CD4-positive, alpha-beta T cell (primary cell): ENCODE results near the gene EMILIN3. TPM values are rescaled to one million over a fixed set of nuclear protein-coding genes. Genes with fewer than 3 reads are reported as not detected.

Source experiments
- ATAC-seq: fragments of 200-7000 bp; cut with Tn5 transposase; one replicate; pipeline ENCODE4 v1.10.0; 2022; ENCODE audit warnings: mild to moderate bottlenecking; ENCODE audit not compliant: poor library complexity
- CTCF ChIA-PET: fragments of 350-600 bp; sonication (Branson Sonifier 250); formaldehyde crosslinking; loops from one replicate; lab custom pipeline; 2021; ENCODE audit warnings: antibody characterized with exemption, inconsistent platforms; lab: Charles Lee
- POLR2A ChIA-PET: fragments of 350-600 bp; sonication (Branson Sonifier 250); formaldehyde crosslinking; loops from one replicate; lab custom pipeline; 2021; ENCODE audit warnings: antibody characterized with exemption, inconsistent platforms; lab: Charles Lee
- DNase-seq, 14 experiments: peaks; one replicate each; pipeline ENCODE4 v3.0.0-alpha.2; 2013 to 2020; ENCODE audit warnings: mixed read lengths in 2 of 14
- H3K27ac ChIP-seq, 2 donors: one replicate each; pipeline versions ENCODE4 v1.5.1 to v1.7.0; 2013; ENCODE audit warnings: low read length in 2 of 2, low read depth in 1 of 2, mild to moderate bottlenecking in 1 of 2
- H3K27me3 ChIP-seq, 2 experiments: 1 replicate in 1 of 2; 2 replicates in 1 of 2; pipeline versions ENCODE4 v1.6.1 to v1.7.0; 2013; ENCODE audit warnings: low read length in 2 of 2, control low read depth in 1 of 2, mild to moderate bottlenecking in 1 of 2, moderate library complexity in 1 of 2; ENCODE audit not compliant: insufficient read depth in 2 of 2, control insufficient read depth in 1 of 2
- H3K36me3 ChIP-seq: one replicate; pipeline ENCODE4 v1.6.1; 2013; ENCODE audit warnings: low read length, control low read depth; ENCODE audit not compliant: insufficient read depth
- H3K4me1 ChIP-seq: one replicate; pipeline ENCODE4 v1.6.1; 2013; ENCODE audit warnings: low read length, control low read depth; ENCODE audit not compliant: insufficient read depth
- H3K4me3 ChIP-seq: one replicate; pipeline ENCODE4 v1.5.1; 2013; ENCODE audit warnings: mild to moderate bottlenecking, low read length, moderate library complexity
- H3K9me3 ChIP-seq, 2 experiments: 1 replicate in 1 of 2; 2 replicates in 1 of 2; pipeline versions ENCODE4 v1.6.1 to v1.7.0; 2013; ENCODE audit warnings: low read length in 2 of 2, mild to moderate bottlenecking in 2 of 2, control low read depth in 1 of 2, moderate library complexity in 1 of 2; ENCODE audit not compliant: control insufficient read depth in 1 of 2, insufficient read depth in 1 of 2
- H3K27ac Mint-ChIP-seq: one replicate; pipeline ENCODE4 v1.8.0; 2020; ENCODE audit warnings: mixed read lengths
- H3K27me3 Mint-ChIP-seq: one replicate; pipeline ENCODE4 v1.8.0; 2021; ENCODE audit warnings: mixed read lengths
- H3K36me3 Mint-ChIP-seq: one replicate; pipeline ENCODE4 v1.8.0; 2021; ENCODE audit warnings: low read depth, mixed read lengths
- H3K4me1 Mint-ChIP-seq: one replicate; pipeline ENCODE4 v1.8.0; 2021; ENCODE audit warnings: low read depth, mixed read lengths
- H3K4me3 Mint-ChIP-seq: one replicate; pipeline ENCODE4 v1.8.0; 2020; ENCODE audit warnings: mild to moderate bottlenecking, mixed read lengths
- H3K9me3 Mint-ChIP-seq: one replicate; pipeline ENCODE4 v1.8.0; 2020; ENCODE audit warnings: mixed read lengths
- CTCF ChIP-seq: fragments of 200-600 bp; IDR thresholded peaks from one replicate; pipeline ENCODE4 v1.8.0; 2022; ENCODE audit warnings: antibody characterized with exemption, mild to moderate bottlenecking
- intact Hi-C, 2 experiments: fragments of 100-400 bp; cut with DNase I in 1 of 2; cut with micrococcal nuclease in 1 of 2; formaldehyde crosslinking; loops; one replicate each; pipeline versions ENCODE4 v1.15.1 to v1.9.0; 2023 to 2025; cut with DNase I, micrococcal nuclease
- total RNA-seq, 174 experiments: library from RNA in 2 of 174; stranded (reverse) in 2 of 174; gene quantifications; one replicate each; pipeline ENCODE4 v1.2.3 and lab custom pipeline; 2021 to 2026

Gene EMILIN3
- total RNA-seq, 2 experiments from 2014 or later, result 0.11 to 0.22 TPM

- Mint-ChIP-seq H3K4me1 (no peaks in the 10 kb centered on the region), H3K9me3 (no peaks in the 10 kb centered on the region), H3K27me3 (no peaks in the 10 kb centered on the region), H3K36me3 (no peaks in the 10 kb centered on the region), H3K27ac (no peak overlapping the region), H3K4me3 (no peak overlapping the region)
- ChIA-PET CTCF (no interaction called here), POLR2A (no interaction called here)
- Histone ChIP-seq H3K4me3 (no peak overlapping the region), H3K4me1 (no peaks in the 10 kb centered on the region), H3K9me3 (no peaks in the 10 kb centered on the region), H3K27me3 (no peaks in the 10 kb centered on the region), H3K27ac (no peak overlapping the region), H3K36me3 (no peaks in the 10 kb centered on the region)
- ATAC-seq, result no peak
- no peak for TF ChIP-seq CTCF
- intact Hi-C loops, result no loop called here
- no peak for DNase-seq
These were observed 27.5 kb upstream of the EMILIN3 start for GRCh38 chr20:41394081-41394480.

- Histone ChIP-seq H3K36me3 (no peaks in the 10 kb centered on the region), H3K9me3 (no peaks in the 10 kb centered on the region), H3K27ac (no peak overlapping the region), H3K4me1 (no peaks in the 10 kb centered on the region), H3K27me3 (no peaks in the 10 kb centered on the region), H3K4me3 (no peak overlapping the region)
- Mint-ChIP-seq H3K27ac (no peak overlapping the region), H3K36me3 (no peaks in the 10 kb centered on the region), H3K27me3 (no peaks in the 10 kb centered on the region), H3K4me1 (no peaks in the 10 kb centered on the region), H3K4me3 (no peak overlapping the region), H3K9me3 (no peaks in the 10 kb centered on the region)
- intact Hi-C loops, result no loop called here
- no peak for ATAC-seq
- no peak for TF ChIP-seq CTCF
- DNase-seq, result no peak
- ChIA-PET POLR2A (no interaction called here), CTCF (no interaction called here)
These were observed 27.1 kb upstream of the EMILIN3 start for GRCh38 chr20:41393705-41394066.

- no peaks in the 10 kb centered on the region for H3K36me3 Mint-ChIP-seq
- POLR2A ChIA-PET, result no interaction called here
- Histone ChIP-seq H3K4me3 (no peak overlapping the region), H3K36me3 (no peaks in the 10 kb centered on the region), H3K27ac (no peak overlapping the region), H3K4me1 (no peaks in the 10 kb centered on the region), H3K9me3 (no peaks in the 10 kb centered on the region), H3K27me3 (no peaks in the 10 kb centered on the region)
- intact Hi-C loops, result no loop called here
- H3K4me1 Mint-ChIP-seq, result no peaks in the 10 kb centered on the region
- ATAC-seq (no peak), DNase-seq (no peak)
- H3K27ac Mint-ChIP-seq, result no peak overlapping the region
- CTCF ChIA-PET, result no interaction called here
- no peak for TF ChIP-seq CTCF
- H3K9me3 Mint-ChIP-seq, result no peaks in the 10 kb centered on the region
- H3K4me3 Mint-ChIP-seq, result no peak overlapping the region
- no peaks in the 10 kb centered on the region for H3K27me3 Mint-ChIP-seq
These were observed 26.5 kb upstream of the EMILIN3 start for GRCh38 chr20:41392871-41393704.
